Progenitor cell of endocrine pancreas (in vitro differentiated cells): ENCODE data around the gene DGKG. TPM values are rescaled to one million over a fixed set of nuclear protein-coding genes. Genes with fewer than 3 reads are reported as not detected.

ENCODE experiments used
- DNase-seq: peaks from one replicate; pipeline ENCODE4 v3.0.0; 2021; ENCODE audit warnings: low spot score; ENCODE audit not compliant: unreplicated experiment
- H3K27ac Mint-ChIP-seq: 2 replicates; pipeline ENCODE4 v1.8.0; 2021; ENCODE audit warnings: mild to moderate bottlenecking, moderate library complexity, mixed read lengths
- H3K27me3 Mint-ChIP-seq: 2 replicates; pipeline ENCODE4 v1.8.0; 2021; ENCODE audit warnings: mixed read lengths
- H3K36me3 Mint-ChIP-seq: 2 replicates; pipeline ENCODE4 v1.8.0; 2022; ENCODE audit warnings: mixed read lengths; ENCODE audit not compliant: insufficient read depth
- H3K4me1 Mint-ChIP-seq: 2 replicates; pipeline ENCODE4 v1.8.0; 2021; ENCODE audit warnings: low read depth, mixed read lengths
- H3K4me3 Mint-ChIP-seq: 2 replicates; pipeline ENCODE4 v1.8.0; 2021; ENCODE audit warnings: low read depth, mild to moderate bottlenecking, moderate library complexity, mixed read lengths
- H3K9me3 Mint-ChIP-seq: 2 replicates; pipeline ENCODE4 v1.8.0; 2021; ENCODE audit warnings: low read depth, mixed read lengths
- CTCF ChIP-seq: fragments of 200-600 bp; sonication (generic); IDR thresholded peaks from one replicate; pipeline ENCODE4 v1.5.0; 2021; ENCODE audit warnings: antibody characterized with exemption, mild to moderate bottlenecking; ENCODE audit not compliant: unreplicated experiment
- total RNA-seq: library from RNA; stranded (reverse); gene quantifications from 2 replicates; pipeline ENCODE4 v1.2.1, GENCODE V29; 2021

The DGKG gene
- total RNA-seq, 1 donor from 2014 or later, result 0.17 TPM

- H3K9me3 Mint-ChIP-seq, result no peaks in the 10 kb centered on the region
- no peak for DNase-seq
- no peak overlapping the region for H3K4me3 Mint-ChIP-seq
- no peak overlapping the region for H3K27ac Mint-ChIP-seq
- no peak for TF ChIP-seq CTCF
- no peaks in the 10 kb centered on the region for H3K4me1 Mint-ChIP-seq
- H3K36me3 Mint-ChIP-seq, result no peaks in the 10 kb centered on the region
- peaks cover 13% of the 10 kb centered on the region for H3K27me3 Mint-ChIP-seq
Measured at GRCh38 chr3:186305286-186305685, 56.7 kb downstream of the DGKG start.

- no peak for TF ChIP-seq CTCF
- Mint-ChIP-seq H3K36me3 (no peaks in the 10 kb centered on the region), H3K9me3 (no peaks in the 10 kb centered on the region), H3K4me3 (no peak overlapping the region), H3K27ac (no peak overlapping the region), H3K4me1 (no peaks in the 10 kb centered on the region), H3K27me3 (peaks cover 17% of the 10 kb centered on the region)
- DNase-seq, result no peak
Measured at GRCh38 chr3:186303965-186304364, 58.1 kb downstream of the DGKG start.

- Mint-ChIP-seq H3K36me3 (no peaks in the 10 kb centered on the region), H3K4me3 (no peak overlapping the region), H3K27me3 (peaks cover 31% of the 10 kb centered on the region), H3K27ac (no peak overlapping the region), H3K4me1 (no peaks in the 10 kb centered on the region), H3K9me3 (no peaks in the 10 kb centered on the region)
- no peak for DNase-seq
- no peak for TF ChIP-seq CTCF
Measured at GRCh38 chr3:186299327-186299726, 62.7 kb downstream of the DGKG start.

- no peaks in the 10 kb centered on the region for H3K36me3 Mint-ChIP-seq
- DNase-seq, result no peak
- H3K4me3 Mint-ChIP-seq, result no peak overlapping the region
- peaks cover 30% of the 10 kb centered on the region for H3K27me3 Mint-ChIP-seq
- no peak overlapping the region for H3K27ac Mint-ChIP-seq
- no peaks in the 10 kb centered on the region for H3K4me1 Mint-ChIP-seq
- no peak for TF ChIP-seq CTCF
- no peaks in the 10 kb centered on the region for H3K9me3 Mint-ChIP-seq
Measured at GRCh38 chr3:186298876-186299275, 63.2 kb downstream of the DGKG start.

GRCh38 chr3:186290796-186291195 lies 71.2 kb downstream of the DGKG start:
- Mint-ChIP-seq H3K9me3 (no peaks in the 10 kb centered on the region), H3K4me1 (no peaks in the 10 kb centered on the region), H3K27ac (no peak overlapping the region), H3K36me3 (no peaks in the 10 kb centered on the region), H3K4me3 (no peak overlapping the region), H3K27me3 (no peaks in the 10 kb centered on the region)
- DNase-seq, result no peak
- TF ChIP-seq CTCF, result no peak

- Mint-ChIP-seq H3K36me3 (no peaks in the 10 kb centered on the region), H3K27ac (no peak overlapping the region), H3K4me3 (no peak overlapping the region), H3K9me3 (no peaks in the 10 kb centered on the region), H3K4me1 (peaks cover 3% of the 10 kb centered on the region), H3K27me3 (peaks cover 8% of the 10 kb centered on the region)
- TF ChIP-seq CTCF, result no peak
- DNase-seq, result no peak
Measured at GRCh38 chr3:186287711-186288110, 74.3 kb downstream of the DGKG start.
